GM12878 (cell line): ENCODE data around the gene SRC. TPM values are rescaled to one million over a fixed set of nuclear protein-coding genes. Genes with fewer than 3 reads are reported as not detected.

ENCODE experiments used
- ATAC-seq: fragments of 200-7000 bp; cut with Tn5 transposase; 3 replicates; pipeline ENCODE4 v1.9.1; 2020; ENCODE audit warnings: mild to moderate bottlenecking, moderate library complexity
- BruUV-seq: library from RNA; stranded (reverse); fragments of 400-500 nt; replicated peaks from 2 replicates; lab custom pipeline; 2021; lab: Mats Ljungman, UMichigan
- CTCF ChIA-PET: fragments of 300-600 bp; sonication (Branson Sonifier 250); formaldehyde crosslinking; extraction: SDS; loops from one replicate; lab custom pipeline; 2021; ENCODE audit warnings: inconsistent platforms; lab: Yijun Ruan, JAX
- POLR2A ChIA-PET: fragments of 350-600 bp; formaldehyde crosslinking; extraction: SDS; loops from one replicate; lab custom pipeline; 2021; ENCODE audit warnings: inconsistent platforms; lab: Charles Lee
- RAD21 ChIA-PET: fragments of 300-600 bp; sonication (Branson Sonifier 250); formaldehyde crosslinking; loops from one replicate; lab custom pipeline; 2023; ENCODE audit warnings: antibody characterized with exemption; ENCODE audit not compliant: unreplicated experiment; lab: Charles Lee
- SMC1A ChIA-PET: fragments of 300-600 bp; sonication (Branson Sonifier 250); formaldehyde crosslinking; loops from one replicate; lab custom pipeline; 2023; ENCODE audit not compliant: unreplicated experiment, uncharacterized antibody; lab: Charles Lee
- DNase-seq: peaks from one replicate; pipeline ENCODE4 v3.0.0-alpha.2; 2011; ENCODE audit warnings: low read depth, low spot score
- FAIRE-seq: peaks from 3 replicates; lab custom pipeline; 2011; peaks lifted over from hg19 to GRCh38; lab: Jason Lieb, UNC
- H2AFZ ChIP-seq: 2 replicates; pipeline ENCODE4 v1.6.0; 2011; ENCODE audit warnings: low read depth, low read length, control low read depth; ENCODE audit not compliant: control insufficient read depth
- H3K27ac ChIP-seq: 2 replicates; pipeline ENCODE4 v1.5.1; 2011; ENCODE audit warnings: control low read depth; ENCODE audit not compliant: control insufficient read depth, insufficient read depth
- H3K27me3 ChIP-seq, 2 experiments: replicated peaks in 1 of 2; 2 replicates each; pipeline versions ENCODE4 v1.6.0 to v1.6.1; 2011; ENCODE audit warnings: low read length in 1 of 2; ENCODE audit not compliant: control insufficient read depth in 2 of 2, insufficient read depth in 2 of 2
- H3K36me3 ChIP-seq, 2 experiments: 2 replicates each; pipeline ENCODE4 v1.5.1; 2011; ENCODE audit warnings: low read length in 1 of 2; ENCODE audit not compliant: control insufficient read depth in 2 of 2, insufficient read depth in 2 of 2
- H3K4me1 ChIP-seq: 2 replicates; pipeline ENCODE4 v1.6.1; 2011; ENCODE audit warnings: mild to moderate bottlenecking, low read length, moderate library complexity, mixed read lengths; ENCODE audit not compliant: control insufficient read depth, insufficient read depth
- H3K4me2 ChIP-seq: 2 replicates; pipeline ENCODE4 v1.6.0; 2011; ENCODE audit warnings: control low read depth; ENCODE audit not compliant: control insufficient read depth, insufficient read depth
- H3K4me3 ChIP-seq: fragments of 200-600 bp; sonication (generic); 2 replicates; pipeline ENCODE4 v1.5.1; 2016
- H3K79me2 ChIP-seq: 2 replicates; pipeline ENCODE4 v1.6.0; 2011; ENCODE audit warnings: low read length; ENCODE audit not compliant: control insufficient read depth, insufficient read depth
- H3K9ac ChIP-seq: 2 replicates; pipeline ENCODE4 v1.8.0; 2011; ENCODE audit warnings: low read length, control low read depth, mixed read lengths; ENCODE audit not compliant: control insufficient read depth, insufficient read depth
- H3K9me3 ChIP-seq: replicated peaks from 3 replicates; pipeline ENCODE4 v1.5.1; 2011; ENCODE audit warnings: mild to moderate bottlenecking, low read length; ENCODE audit not compliant: control insufficient read depth, insufficient read depth
- H4K20me1 ChIP-seq: 2 replicates; pipeline ENCODE4 v1.6.0; 2011; ENCODE audit not compliant: control insufficient read depth, insufficient read depth
- BMI1 ChIP-seq: fragments of 450-650 bp; IDR thresholded peaks from 2 replicates; pipeline ENCODE4 v1.6.1; 2016; ENCODE audit warnings: mild to moderate bottlenecking, moderate library complexity, borderline replicate concordance
- BRCA1 ChIP-seq: IDR thresholded peaks from 2 replicates; pipeline ENCODE4 v1.6.1; 2011; ENCODE audit warnings: low read depth, low read length, improper control_type of control experiment
- CHD1 ChIP-seq: IDR thresholded peaks from 2 replicates; pipeline ENCODE4 v1.6.1; 2012; ENCODE audit warnings: low read depth, low read length, improper control_type of control experiment
- ETV6 ChIP-seq, 2 experiments: fragments of 450-650 bp in 1 of 2; IDR thresholded peaks in 1 of 2; conservative IDR thresholded peaks in 1 of 2; 2 replicates each; pipeline ENCODE4 v1.6.1; 2014; ENCODE audit warnings: antibody characterized with exemption in 1 of 2, borderline replicate concordance in 1 of 2, low read depth in 1 of 2, mild to moderate bottlenecking in 1 of 2, moderate library complexity in 1 of 2
- EZH2 ChIP-seq: IDR thresholded peaks from 2 replicates; pipeline ENCODE4 v1.6.1; 2012; ENCODE audit warnings: low read depth, mild to moderate bottlenecking, control low read depth, inconsistent platforms, low read length, borderline replicate concordance; ENCODE audit not compliant: control insufficient read depth
- GABPA ChIP-seq: IDR thresholded peaks from 2 replicates; pipeline ENCODE4 v1.6.1; 2014; ENCODE audit warnings: antibody characterized with exemption, low read depth, mild to moderate bottlenecking, inconsistent platforms
- IKZF1 ChIP-seq: fragments of 450-650 bp; conservative IDR thresholded peaks from 2 replicates; pipeline ENCODE4 v1.6.1; 2017; ENCODE audit warnings: antibody characterized with exemption, mild to moderate bottlenecking
- JUND ChIP-seq: IDR thresholded peaks from 2 replicates; pipeline ENCODE4 v1.6.1; 2012; ENCODE audit warnings: low read depth, mild to moderate bottlenecking, low read length, improper control_type of control experiment, moderate library complexity
- NFYA ChIP-seq: IDR thresholded peaks from 2 replicates; pipeline ENCODE4 v1.6.1; 2011; ENCODE audit warnings: low read depth, mild to moderate bottlenecking, low read length, improper control_type of control experiment, borderline replicate concordance
- NRF1 ChIP-seq: conservative IDR thresholded peaks from 2 replicates; pipeline ENCODE4 v1.6.1; 2011; ENCODE audit warnings: mild to moderate bottlenecking, low read depth, low read length, improper control_type of control experiment
- RAD21 ChIP-seq: IDR thresholded peaks from 2 replicates; pipeline ENCODE4 v1.6.1; 2011; ENCODE audit warnings: mild to moderate bottlenecking, low read depth, low read length, moderate library complexity; ENCODE audit not compliant: insufficient read depth
- RB1 ChIP-seq: fragments of 450-650 bp; formaldehyde crosslinking; IDR thresholded peaks from 2 replicates; pipeline ENCODE4 v1.6.1; 2017; ENCODE audit warnings: mild to moderate bottlenecking, borderline replicate concordance
- SIN3A ChIP-seq: IDR thresholded peaks from 2 replicates; pipeline ENCODE4 v1.6.1; 2012; ENCODE audit warnings: low read depth, low read length, improper control_type of control experiment
- SREBF2 ChIP-seq: IDR thresholded peaks from 2 replicates; pipeline ENCODE4 v1.6.1; 2012; ENCODE audit warnings: mild to moderate bottlenecking, low read length
- TCF3 ChIP-seq: IDR thresholded peaks from 2 replicates; pipeline ENCODE4 v1.6.1; 2012; ENCODE audit warnings: low read depth, mild to moderate bottlenecking, low read length, borderline replicate concordance; ENCODE audit not compliant: insufficient read depth
- WRNIP1 ChIP-seq: IDR thresholded peaks from 2 replicates; pipeline ENCODE4 v1.6.1; 2011; ENCODE audit warnings: low read depth, low read length, improper control_type of control experiment, borderline replicate concordance
- ZNF24 ChIP-seq: fragments of 450-650 bp; IDR thresholded peaks from 2 replicates; pipeline ENCODE4 v1.6.1; 2017; ENCODE audit warnings: antibody characterized with exemption, mild to moderate bottlenecking
- WGBS: methylation state at CpG from one replicate; pipeline ENCODE4 v1.1.6; 2016; ENCODE audit warnings: low lambda C conversion rate; ENCODE audit not compliant: insufficient replicate concordance, insufficient coverage; ENCODE audit errors: missing lambda C conversion rate; 5-methylcytosine and 5-hydroxymethylcytosine counted together
- in situ Hi-C: fragments of 300-500 bp; cut with MboI; formaldehyde crosslinking; loops from 9 replicates; pipeline ENCODE4 v1.14.3; 2018; ENCODE audit warnings: mixed read lengths
- intact Hi-C: fragments of 100-400 bp; cut with micrococcal nuclease; formaldehyde crosslinking; loops from one replicate; pipeline ENCODE4 v1.14.2; 2022; ENCODE audit not compliant: unreplicated experiment
- polyA plus RNA-seq, 11 experiments: library from polyadenylated mRNA; depleted of rRNA in 4 of 11; unstranded in 6 of 11; stranded (reverse) in 5 of 11; fragments of >200 nt; fragmentation: Nextera tagmentation in 4 of 11; fragmentation: Illumina TruSeq in 1 of 11; extraction: Ambion mirVana in 4 of 11; extraction: Trizol in 1 of 11; gene quantifications; 1 replicate in 1 of 11; 2 replicates in 10 of 11; pipeline versions ENCODE4 v1.2.1 to v1.2.3, GENCODE V29; 2011 to 2016; ENCODE audit warnings: inconsistent platforms in 2 of 11, missing spikeins in 2 of 11, low read depth in 1 of 11
- total RNA-seq, 4 experiments: library from RNA; depleted of rRNA in 3 of 4; stranded (reverse); fragments of >200 nt in 3 of 4; fragmentation: Illumina TruSeq in 1 of 4; extraction: Trizol in 1 of 4; gene quantifications; 2 replicates each; pipeline versions ENCODE4 v1.2.1 to v1.2.3, GENCODE V29; 2013 to 2021
- TF ChIP-seq, protein P1 (sequence below): fragments of 450-650 bp; IDR thresholded peaks from 2 replicates; pipeline ENCODE4 v1.6.1; 2017; ENCODE audit warnings: borderline replicate concordance
- TF ChIP-seq, protein P2 (sequence below): fragments of 450-650 bp; IDR thresholded peaks from 2 replicates; pipeline ENCODE4 v1.6.1; 2016; ENCODE audit warnings: mild to moderate bottlenecking, moderate library complexity, borderline replicate concordance

Gene SRC
- total and polyA plus RNA-seq, 10 of the 15 experiments (the other 5 are each of a cell fraction or from before 2014, with no cell fraction given) = 0.60 to 71.3 (median 27.2) TPM

DNA sequence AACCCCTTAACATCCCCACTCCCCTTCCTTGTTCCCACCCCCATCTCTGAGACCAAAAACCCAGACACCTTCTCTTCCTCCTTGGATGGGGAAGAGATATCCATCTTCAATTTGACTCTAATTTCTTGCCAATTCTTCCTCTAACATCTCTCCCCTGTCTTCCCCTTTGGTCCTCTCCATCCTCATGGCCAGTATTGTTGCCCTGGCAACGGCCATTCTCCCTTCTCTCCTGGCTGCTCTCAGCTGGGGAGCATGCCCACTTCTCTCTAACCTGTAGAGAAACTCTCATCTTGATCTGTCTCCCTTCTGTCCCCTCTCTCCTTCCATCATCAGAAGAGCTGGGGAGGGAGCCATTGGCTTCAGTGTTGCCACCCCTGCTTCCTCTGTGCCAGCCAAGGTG, 86.7 kb downstream of the SRC start (continued):
- TF ChIP-seq ZNF24 (no peak), WRNIP1 (no peak), SREBF2 (no peak), BMI1 (no peak), IKZF1 (no peak), ETV6 (conservative IDR thresholded peaks at IDR 0.05 in 1 of 2, IDR thresholded peaks at IDR 0.05 in 1 of 2; ENCODE audit: borderline replicate concordance in 1 of 2, low read depth in 1 of 2) (no peak), NRF1 (no peak)
- TF ChIP-seq, protein P1, sequence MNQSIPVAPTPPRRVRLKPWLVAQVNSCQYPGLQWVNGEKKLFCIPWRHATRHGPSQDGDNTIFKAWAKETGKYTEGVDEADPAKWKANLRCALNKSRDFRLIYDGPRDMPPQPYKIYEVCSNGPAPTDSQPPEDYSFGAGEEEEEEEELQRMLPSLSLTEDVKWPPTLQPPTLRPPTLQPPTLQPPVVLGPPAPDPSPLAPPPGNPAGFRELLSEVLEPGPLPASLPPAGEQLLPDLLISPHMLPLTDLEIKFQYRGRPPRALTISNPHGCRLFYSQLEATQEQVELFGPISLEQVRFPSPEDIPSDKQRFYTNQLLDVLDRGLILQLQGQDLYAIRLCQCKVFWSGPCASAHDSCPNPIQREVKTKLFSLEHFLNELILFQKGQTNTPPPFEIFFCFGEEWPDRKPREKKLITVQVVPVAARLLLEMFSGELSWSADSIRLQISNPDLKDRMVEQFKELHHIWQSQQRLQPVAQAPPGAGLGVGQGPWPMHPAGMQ = no peak

DNA sequence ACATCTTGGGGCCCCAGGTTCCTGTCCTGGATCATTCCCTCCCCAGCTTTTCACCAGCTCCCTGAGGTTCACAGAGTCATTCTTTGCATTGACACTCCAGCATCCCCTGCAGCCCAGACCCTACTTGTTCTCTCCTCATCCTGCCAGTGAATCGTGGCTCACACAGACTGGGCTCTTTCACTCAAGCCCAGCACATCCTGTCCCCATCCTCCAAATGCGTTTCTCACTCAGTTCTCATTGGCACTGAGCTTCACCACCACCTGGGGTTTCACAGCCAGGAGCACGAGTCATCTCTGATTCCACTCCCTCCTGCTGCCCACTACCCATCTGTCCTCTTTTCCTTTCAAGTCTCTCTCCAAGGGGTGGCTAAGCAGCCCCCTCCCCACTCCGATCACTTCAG, 89.7 kb downstream of the SRC start:
- FAIRE-seq (no peak), DNase-seq (no peak), ATAC-seq (no peak)
- no peak overlapping the region for H3K27ac ChIP-seq
- CTCF ChIA-PET = no interaction called here
- in situ Hi-C loops = no loop called here
- H3K27me3 ChIP-seq = peaks cover 0 to 5% of the 10 kb centered on the region in 2 experiments; a peak in 3 of 4 replicates
- intact Hi-C loops = no loop called here
- no peak overlapping the region for H2AFZ ChIP-seq
- SMC1A ChIA-PET = interaction anchor here (1.1 kb wide), 1 partner anchor 165 kb away, joined by 3 read pairs; no protein-coding TSS in a partner anchor
- H4K20me1 ChIP-seq = no peaks in the 10 kb centered on the region
- H3K36me3 ChIP-seq = no peaks in the 10 kb centered on the region
- no peaks in the 10 kb centered on the region for H3K79me2 ChIP-seq
- POLR2A ChIA-PET = no interaction called here
- no peak overlapping the region for H3K4me3 ChIP-seq
- H3K4me1 ChIP-seq = no peaks in the 10 kb centered on the region
- RAD21 ChIA-PET = no interaction called here
- WGBS = 35% methylated on average over 4 of the region's 4 CpGs
- TF ChIP-seq, protein P2, sequence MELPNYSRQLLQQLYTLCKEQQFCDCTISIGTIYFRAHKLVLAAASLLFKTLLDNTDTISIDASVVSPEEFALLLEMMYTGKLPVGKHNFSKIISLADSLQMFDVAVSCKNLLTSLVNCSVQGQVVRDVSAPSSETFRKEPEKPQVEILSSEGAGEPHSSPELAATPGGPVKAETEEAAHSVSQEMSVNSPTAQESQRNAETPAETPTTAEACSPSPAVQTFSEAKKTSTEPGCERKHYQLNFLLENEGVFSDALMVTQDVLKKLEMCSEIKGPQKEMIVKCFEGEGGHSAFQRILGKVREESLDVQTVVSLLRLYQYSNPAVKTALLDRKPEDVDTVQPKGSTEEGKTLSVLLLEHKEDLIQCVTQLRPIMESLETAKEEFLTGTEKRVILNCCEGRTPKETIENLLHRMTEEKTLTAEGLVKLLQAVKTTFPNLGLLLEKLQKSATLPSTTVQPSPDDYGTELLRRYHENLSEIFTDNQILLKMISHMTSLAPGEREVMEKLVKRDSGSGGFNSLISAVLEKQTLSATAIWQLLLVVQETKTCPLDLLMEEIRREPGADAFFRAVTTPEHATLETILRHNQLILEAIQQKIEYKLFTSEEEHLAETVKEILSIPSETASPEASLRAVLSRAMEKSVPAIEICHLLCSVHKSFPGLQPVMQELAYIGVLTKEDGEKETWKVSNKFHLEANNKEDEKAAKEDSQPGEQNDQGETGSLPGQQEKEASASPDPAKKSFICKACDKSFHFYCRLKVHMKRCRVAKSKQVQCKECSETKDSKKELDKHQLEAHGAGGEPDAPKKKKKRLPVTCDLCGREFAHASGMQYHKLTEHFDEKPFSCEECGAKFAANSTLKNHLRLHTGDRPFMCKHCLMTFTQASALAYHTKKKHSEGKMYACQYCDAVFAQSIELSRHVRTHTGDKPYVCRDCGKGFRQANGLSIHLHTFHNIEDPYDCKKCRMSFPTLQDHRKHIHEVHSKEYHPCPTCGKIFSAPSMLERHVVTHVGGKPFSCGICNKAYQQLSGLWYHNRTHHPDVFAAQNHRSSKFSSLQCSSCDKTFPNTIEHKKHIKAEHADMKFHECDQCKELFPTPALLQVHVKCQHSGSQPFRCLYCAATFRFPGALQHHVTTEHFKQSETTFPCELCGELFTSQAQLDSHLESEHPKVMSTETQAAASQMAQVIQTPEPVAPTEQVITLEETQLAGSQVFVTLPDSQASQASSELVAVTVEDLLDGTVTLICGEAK = no peak
- TF ChIP-seq BRCA1 (no peak), RB1 (no peak), JUND (no peak), RAD21 (no peak), CHD1 (no peak), TCF3 (no peak), SIN3A (no peak), GABPA (no peak), EZH2 (no peak), NFYA (no peak)
- no TSS peak for BruUV-seq
- H3K9me3 ChIP-seq = no peaks in the 10 kb centered on the region
- no peak overlapping the region for H3K9ac ChIP-seq
- no peak overlapping the region for H3K4me2 ChIP-seq
